Naive thymus-derived CD4-positive, alpha-beta T cell (primary cell): ENCODE data around the gene TRIO. TPM values are rescaled to one million over a fixed set of nuclear protein-coding genes. Genes with fewer than 3 reads are reported as not detected.

Experiments used
- ATAC-seq: fragments of 150-1000 bp; cut with Tn5 transposase; 2 replicates; pipeline ENCODE4 v1.10.0; 2021; ENCODE audit warnings: mild to moderate bottlenecking, moderate library complexity
- CTCF ChIA-PET: fragments of 350-600 bp; sonication (Branson Sonifier 250); formaldehyde crosslinking; loops from one replicate; lab custom pipeline; 2021; ENCODE audit warnings: antibody characterized with exemption; lab: Charles Lee
- POLR2A ChIA-PET: fragments of 350-600 bp; sonication (Branson Sonifier 250); formaldehyde crosslinking; loops from one replicate; lab custom pipeline; 2021; ENCODE audit warnings: antibody characterized with exemption, inconsistent platforms; lab: Charles Lee
- DNase-seq, 9 donors: peaks; one replicate each; pipeline versions ENCODE4 v3.0.0 to v3.0.0-alpha.2; 2020 to 2022; ENCODE audit warnings: mixed read lengths in 1 of 9
- H3K27ac ChIP-seq: one replicate; pipeline ENCODE4 v1.7.0; 2013; ENCODE audit warnings: mild to moderate bottlenecking, low read depth, low read length, moderate library complexity
- H3K27me3 ChIP-seq, 2 donors: one replicate each; pipeline ENCODE4 v1.7.0; 2013; ENCODE audit warnings: low read length in 2 of 2, mild to moderate bottlenecking in 2 of 2, moderate library complexity in 2 of 2; ENCODE audit not compliant: control insufficient read depth in 2 of 2, insufficient read depth in 2 of 2
- H3K36me3 ChIP-seq, 3 experiments: 1 replicate in 2 of 3; 2 replicates in 1 of 3; pipeline ENCODE4 v1.7.0; 2013; ENCODE audit warnings: low read length in 3 of 3, mild to moderate bottlenecking in 3 of 3, moderate library complexity in 1 of 3; ENCODE audit not compliant: insufficient read depth in 3 of 3, control insufficient read depth in 2 of 3
- H3K4me1 ChIP-seq, 2 donors: one replicate each; pipeline ENCODE4 v1.7.0; 2013; ENCODE audit warnings: low read length in 2 of 2, mild to moderate bottlenecking in 2 of 2, moderate library complexity in 1 of 2; ENCODE audit not compliant: control insufficient read depth in 2 of 2, insufficient read depth in 2 of 2
- H3K4me3 ChIP-seq: 2 replicates; pipeline ENCODE4 v1.7.0; 2013; ENCODE audit warnings: mild to moderate bottlenecking, low read length
- H3K9me3 ChIP-seq, 3 experiments: 1 replicate in 2 of 3; 2 replicates in 1 of 3; pipeline ENCODE4 v1.7.0; 2013; ENCODE audit warnings: low read length in 3 of 3; ENCODE audit not compliant: control insufficient read depth in 2 of 3
- H3K27ac Mint-ChIP-seq, 9 donors: one replicate each; pipeline ENCODE4 v1.8.0; 2020 to 2022; ENCODE audit warnings: mixed read lengths in 9 of 9, mild to moderate bottlenecking in 8 of 9, moderate library complexity in 5 of 9, inconsistent platforms in 2 of 9
- H3K27me3 Mint-ChIP-seq, 5 donors: one replicate each; pipeline ENCODE4 v1.8.0; 2021 to 2022; ENCODE audit warnings: mixed read lengths in 5 of 5, mild to moderate bottlenecking in 1 of 5
- H3K36me3 Mint-ChIP-seq, 5 donors: one replicate each; pipeline ENCODE4 v1.8.0; 2020 to 2022; ENCODE audit warnings: mixed read lengths in 5 of 5, mild to moderate bottlenecking in 3 of 5, inconsistent platforms in 1 of 5
- H3K4me1 Mint-ChIP-seq, 7 donors: one replicate each; pipeline ENCODE4 v1.8.0; 2020 to 2022; ENCODE audit warnings: mixed read lengths in 7 of 7, mild to moderate bottlenecking in 3 of 7, inconsistent platforms in 1 of 7
- H3K4me3 Mint-ChIP-seq, 10 donors: one replicate each; pipeline ENCODE4 v1.8.0; 2020 to 2022; ENCODE audit warnings: mild to moderate bottlenecking in 10 of 10, mixed read lengths in 10 of 10, moderate library complexity in 6 of 10, inconsistent platforms in 2 of 10
- H3K9me3 Mint-ChIP-seq, 11 donors: one replicate each; pipeline ENCODE4 v1.8.0; 2020 to 2022; ENCODE audit warnings: mixed read lengths in 11 of 11, mild to moderate bottlenecking in 4 of 11, inconsistent platforms in 1 of 11, moderate library complexity in 1 of 11
- intact Hi-C, 2 donors: fragments of 100-400 bp; cut with micrococcal nuclease; formaldehyde crosslinking; loops; one replicate each; pipeline ENCODE4 v1.15.1; 2023
- polyA plus RNA-seq, 2 donors: library from polyadenylated mRNA; unstranded; fragments of 300-500 nt; fragmentation: Illumina TruSeq; gene quantifications; one replicate each; pipeline ENCODE4 v1.2.3, GENCODE V29; 2021
- total RNA-seq, 6 experiments: library from RNA in 5 of 6; stranded (reverse) in 5 of 6; gene quantifications; 1 replicate in 5 of 6; 2 replicates in 1 of 6; pipeline ENCODE4 v1.2.3 and lab custom pipeline; 2021 to 2026

The TRIO gene
- total and polyA plus RNA-seq, 7 experiments from 2014 or later = 0.16 to 45.9 (median 5.7) TPM

DNA sequence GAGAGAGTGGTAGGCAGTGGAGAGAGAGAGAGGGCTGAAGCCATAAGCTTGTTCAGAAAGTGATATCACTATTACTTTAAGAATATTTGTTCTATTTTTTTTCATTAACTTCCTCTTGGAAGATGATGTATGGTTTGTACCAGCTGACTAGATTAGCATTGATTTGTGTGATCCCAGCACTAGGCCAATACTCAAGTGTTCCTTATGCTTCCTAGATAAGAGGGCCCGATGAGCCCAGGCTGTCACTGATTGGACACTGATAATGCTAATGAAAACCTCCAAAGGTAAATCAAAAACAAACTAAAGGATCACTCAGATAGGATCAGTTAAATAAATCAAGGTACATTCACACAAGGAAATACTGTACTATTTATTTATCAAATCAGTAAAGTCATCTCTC, 385.8 kb downstream of the TRIO start:
- CTCF ChIA-PET = no interaction called here
- H3K4me1 ChIP-seq = no peaks in the 10 kb centered on the region
- H3K27ac ChIP-seq = no peak overlapping the region
- H3K36me3 ChIP-seq = no peaks in the 10 kb centered on the region
- H3K27ac Mint-ChIP-seq = no peak overlapping the region
- POLR2A ChIA-PET = no interaction called here
- intact Hi-C loops = no loop called here
- H3K27me3 ChIP-seq = no peaks in the 10 kb centered on the region
- no peak overlapping the region for H3K4me3 ChIP-seq
- ATAC-seq = no peak
- H3K36me3 Mint-ChIP-seq = no peaks in the 10 kb centered on the region
- peaks cover 0 to 1% (median 0%) of the 10 kb centered on the region in 11 donors for H3K9me3 Mint-ChIP-seq
- H3K27me3 Mint-ChIP-seq = no peaks in the 10 kb centered on the region
- peaks cover 0 to 6% (median 0%) of the 10 kb centered on the region in 7 donors for H3K4me1 Mint-ChIP-seq
- no peak for DNase-seq
- no peak overlapping the region for H3K4me3 Mint-ChIP-seq
- no peaks in the 10 kb centered on the region for H3K9me3 ChIP-seq

GRCh38 chr5:14531668-14532067, 388.5 kb downstream of the TRIO start:
- DNase-seq = no peak
- CTCF ChIA-PET = interaction anchor here (0.5 to 0.9 kb wide), 2 partner anchors 62 to 178 kb away, joined by 3 read pairs; no protein-coding TSS in a partner anchor
- H3K27me3 Mint-ChIP-seq = no peaks in the 10 kb centered on the region
- Histone ChIP-seq H3K9me3 (no peaks in the 10 kb centered on the region), H3K27me3 (no peaks in the 10 kb centered on the region), H3K4me1 (no peaks in the 10 kb centered on the region), H3K27ac (no peak overlapping the region), H3K36me3 (no peaks in the 10 kb centered on the region), H3K4me3 (no peak overlapping the region)
- H3K4me1 Mint-ChIP-seq = peaks cover 0 to 6% (median 0%) of the 10 kb centered on the region in 7 donors
- intact Hi-C loops = no loop called here
- POLR2A ChIA-PET = no interaction called here
- H3K9me3 Mint-ChIP-seq = no peaks in the 10 kb centered on the region
- H3K4me3 Mint-ChIP-seq = no peak overlapping the region
- ATAC-seq = no peak
- no peaks in the 10 kb centered on the region for H3K36me3 Mint-ChIP-seq
- no peak overlapping the region for H3K27ac Mint-ChIP-seq

DNA sequence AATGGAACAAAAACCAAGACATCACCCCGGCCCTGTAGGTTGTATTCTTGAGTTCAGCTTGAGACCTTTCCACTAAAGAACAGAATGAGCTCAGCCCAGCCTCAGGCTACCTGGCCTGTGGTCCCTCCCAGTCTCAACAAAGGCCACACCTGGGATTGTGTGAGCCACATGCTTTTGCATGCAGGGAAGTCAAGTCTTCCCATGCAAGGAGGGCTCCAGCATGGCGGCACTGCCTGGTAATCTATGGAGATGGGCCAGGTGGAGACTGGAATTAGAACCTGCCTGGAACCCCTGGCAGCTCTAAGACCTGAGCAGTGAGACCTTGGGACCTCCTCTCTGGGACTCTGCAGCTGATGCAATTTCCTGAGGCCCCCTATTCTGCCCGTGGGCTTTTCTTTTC, 389.0 kb downstream of the TRIO start:
- CTCF ChIA-PET = interaction anchor here (0.5 to 0.9 kb wide), 3 partner anchors 61 to 186 kb away, joined by 3 read pairs; no protein-coding TSS in a partner anchor
- POLR2A ChIA-PET = no interaction called here
- H3K36me3 Mint-ChIP-seq = no peaks in the 10 kb centered on the region
- Histone ChIP-seq H3K27ac (no peak overlapping the region), H3K36me3 (no peaks in the 10 kb centered on the region), H3K9me3 (no peaks in the 10 kb centered on the region), H3K4me3 (no peak overlapping the region), H3K27me3 (no peaks in the 10 kb centered on the region), H3K4me1 (no peaks in the 10 kb centered on the region)
- no peak overlapping the region for H3K27ac Mint-ChIP-seq
- no peaks in the 10 kb centered on the region for H3K9me3 Mint-ChIP-seq
- DNase-seq (no peak), ATAC-seq (no peak)
- no peak overlapping the region for H3K4me3 Mint-ChIP-seq
- H3K4me1 Mint-ChIP-seq = peaks cover 0 to 6% (median 0%) of the 10 kb centered on the region in 7 donors
- no peaks in the 10 kb centered on the region for H3K27me3 Mint-ChIP-seq
- intact Hi-C loops = no loop called here

GRCh38 chr5:14534773-14535172, 391.6 kb downstream of the TRIO start:
- ChIA-PET CTCF (no interaction called here), POLR2A (no interaction called here)
- H3K4me1 ChIP-seq = no peaks in the 10 kb centered on the region
- Mint-ChIP-seq H3K4me3 (no peak overlapping the region), H3K27me3 (peaks cover 0 to 3% (median 0%) of the 10 kb centered on the region in 5 donors), H3K9me3 (peaks cover 0 to 14% (median 3%) of the 10 kb centered on the region in 11 donors), H3K27ac (no peak overlapping the region), H3K4me1 (peaks cover 0 to 6% (median 0%) of the 10 kb centered on the region in 7 donors), H3K36me3 (no peaks in the 10 kb centered on the region)
- no peak overlapping the region for H3K4me3 ChIP-seq
- H3K36me3 ChIP-seq = no peaks in the 10 kb centered on the region
- ATAC-seq = no peak
- no peak for DNase-seq
- H3K27ac ChIP-seq = no peak overlapping the region
- no peaks in the 10 kb centered on the region for H3K27me3 ChIP-seq
- intact Hi-C loops = no loop called here
- no peaks in the 10 kb centered on the region for H3K9me3 ChIP-seq

GRCh38 chr5:14545308-14545707, 402.2 kb downstream of the TRIO start:
- Mint-ChIP-seq H3K9me3 (peaks cover 4 to 25% (median 15%) of the 10 kb centered on the region in 11 donors), H3K27ac (no peak overlapping the region), H3K4me1 (peaks cover 5 to 9% (median 6%) of the 10 kb centered on the region in 7 donors), H3K27me3 (peaks cover 0 to 10% (median 5%) of the 10 kb centered on the region in 5 donors), H3K4me3 (no peak overlapping the region), H3K36me3 (peaks cover 0 to 14% (median 10%) of the 10 kb centered on the region in 5 donors)
- H3K4me1 ChIP-seq = no peaks in the 10 kb centered on the region
- DNase-seq = no peak
- intact Hi-C loops = no loop called here
- POLR2A ChIA-PET = no interaction called here
- CTCF ChIA-PET = no interaction called here
- no peak overlapping the region for H3K27ac ChIP-seq
- H3K9me3 ChIP-seq = no peaks in the 10 kb centered on the region
- H3K36me3 ChIP-seq = no peaks in the 10 kb centered on the region
- ATAC-seq = no peak
- no peaks in the 10 kb centered on the region for H3K27me3 ChIP-seq
- no peak overlapping the region for H3K4me3 ChIP-seq

GRCh38 chr5:14545862-14546261, 402.7 kb downstream of the TRIO start:
- Mint-ChIP-seq H3K27me3 (peaks cover 0 to 12% (median 5%) of the 10 kb centered on the region in 5 donors), H3K4me3 (no peak overlapping the region), H3K36me3 (peaks cover 0 to 12% (median 10%) of the 10 kb centered on the region in 5 donors), H3K4me1 (peaks cover 5 to 12% (median 6%) of the 10 kb centered on the region in 7 donors), H3K27ac (no peak overlapping the region), H3K9me3 (peaks cover 2 to 20% (median 11%) of the 10 kb centered on the region in 11 donors)
- ChIA-PET POLR2A (no interaction called here), CTCF (no interaction called here)
- H3K27ac ChIP-seq = no peak overlapping the region
- intact Hi-C loops = no loop called here
- DNase-seq (no peak), ATAC-seq (no peak)
- no peaks in the 10 kb centered on the region for H3K27me3 ChIP-seq
- no peak overlapping the region for H3K4me3 ChIP-seq
- H3K36me3 ChIP-seq = no peaks in the 10 kb centered on the region
- H3K9me3 ChIP-seq = no peaks in the 10 kb centered on the region
- no peaks in the 10 kb centered on the region for H3K4me1 ChIP-seq

- no peaks in the 10 kb centered on the region for H3K9me3 ChIP-seq
- ATAC-seq = no peak
- Mint-ChIP-seq H3K36me3 (peaks cover 0 to 5% (median 0%) of the 10 kb centered on the region in 5 donors), H3K4me1 (peaks cover 5 to 13% (median 6%) of the 10 kb centered on the region in 7 donors), H3K9me3 (peaks cover 0 to 8% (median 0%) of the 10 kb centered on the region in 11 donors), H3K4me3 (no peak overlapping the region), H3K27me3 (peaks cover 0 to 10% (median 5%) of the 10 kb centered on the region in 5 donors), H3K27ac (no peak overlapping the region)
- no peaks in the 10 kb centered on the region for H3K36me3 ChIP-seq
- no peaks in the 10 kb centered on the region for H3K4me1 ChIP-seq
- intact Hi-C loops = no loop called here
- no peak for DNase-seq
- ChIA-PET POLR2A (no interaction called here), CTCF (no interaction called here)
- H3K27ac ChIP-seq = no peak overlapping the region
- H3K27me3 ChIP-seq = no peaks in the 10 kb centered on the region
- no peak overlapping the region for H3K4me3 ChIP-seq
These were observed 404.5 kb downstream of the TRIO start for GRCh38 chr5:14547666-14548065.
